DMS153 treated with DMSO at 0.1 percent for 48 hours (cell line): Measurements from ENCODE around the gene KPNB1.

ENCODE experiments used
- DNase-seq: peaks from one replicate; lab custom pipeline; 2025; ENCODE audit not compliant: unreplicated experiment; lab: John Stamatoyannopoulos, UW

Gene KPNB1

GRCh38 chr17:47636273-47637030 is 13.3 kb upstream of the KPNB1 start:
- no peak for DNase-seq

GRCh38 chr17:47638903-47639302 is 10.8 kb upstream of the KPNB1 start:
- no peak for DNase-seq

- DNase-seq = no peak
Observed at GRCh38 chr17:47640076-47640475, 9.6 kb upstream of the KPNB1 start.

GRCh38 chr17:47641202-47641601 is 8.5 kb upstream of the KPNB1 start:
- DNase-seq = no peak

GRCh38 chr17:47643116-47643515 is 6.6 kb upstream of the KPNB1 start:
- DNase-seq = no peak

GRCh38 chr17:47644324-47644723 is 5.4 kb upstream of the KPNB1 start:
- no peak for DNase-seq

- DNase-seq = no peak
Observed at GRCh38 chr17:47649972-47650524, 329 bp downstream of the KPNB1 start.

- DNase-seq = peak; percentile 88
Observed at GRCh38 chr17:47650525-47651522, 1.1 kb downstream of the KPNB1 start.

- no peak for DNase-seq
Observed at GRCh38 chr17:47651704-47652103, 2.0 kb downstream of the KPNB1 start.

- DNase-seq = no peak
Observed at GRCh38 chr17:47652570-47652969, 2.9 kb downstream of the KPNB1 start.

- no peak for DNase-seq
Observed at GRCh38 chr17:47653442-47653841, 3.7 kb downstream of the KPNB1 start.

- no peak for DNase-seq
Observed at GRCh38 chr17:47654991-47655390, 5.3 kb downstream of the KPNB1 start.

GRCh38 chr17:47660064-47660492 is 10.4 kb downstream of the KPNB1 start:
- DNase-seq = no peak

GRCh38 chr17:47663912-47664623 is 14.3 kb downstream of the KPNB1 start:
- peak; percentile 5 for DNase-seq

- DNase-seq = no peak
Observed at GRCh38 chr17:47664624-47664941, 14.9 kb downstream of the KPNB1 start.

- no peak for DNase-seq
Observed at GRCh38 chr17:47665655-47666054, 15.9 kb downstream of the KPNB1 start.

- DNase-seq = no peak
Observed at GRCh38 chr17:47669081-47669480, 19.4 kb downstream of the KPNB1 start.

- no peak for DNase-seq
Observed at GRCh38 chr17:47670064-47670463, 20.3 kb downstream of the KPNB1 start.

GRCh38 chr17:47674499-47674898 is 24.8 kb downstream of the KPNB1 start:
- no peak for DNase-seq

GRCh38 chr17:47675380-47676198 is 25.9 kb downstream of the KPNB1 start:
- DNase-seq = no peak

- no peak for DNase-seq
Observed at GRCh38 chr17:47676199-47676472, 26.4 kb downstream of the KPNB1 start.
